ENCODE results near the gene INTS7.

Gene INTS7

DNA sequence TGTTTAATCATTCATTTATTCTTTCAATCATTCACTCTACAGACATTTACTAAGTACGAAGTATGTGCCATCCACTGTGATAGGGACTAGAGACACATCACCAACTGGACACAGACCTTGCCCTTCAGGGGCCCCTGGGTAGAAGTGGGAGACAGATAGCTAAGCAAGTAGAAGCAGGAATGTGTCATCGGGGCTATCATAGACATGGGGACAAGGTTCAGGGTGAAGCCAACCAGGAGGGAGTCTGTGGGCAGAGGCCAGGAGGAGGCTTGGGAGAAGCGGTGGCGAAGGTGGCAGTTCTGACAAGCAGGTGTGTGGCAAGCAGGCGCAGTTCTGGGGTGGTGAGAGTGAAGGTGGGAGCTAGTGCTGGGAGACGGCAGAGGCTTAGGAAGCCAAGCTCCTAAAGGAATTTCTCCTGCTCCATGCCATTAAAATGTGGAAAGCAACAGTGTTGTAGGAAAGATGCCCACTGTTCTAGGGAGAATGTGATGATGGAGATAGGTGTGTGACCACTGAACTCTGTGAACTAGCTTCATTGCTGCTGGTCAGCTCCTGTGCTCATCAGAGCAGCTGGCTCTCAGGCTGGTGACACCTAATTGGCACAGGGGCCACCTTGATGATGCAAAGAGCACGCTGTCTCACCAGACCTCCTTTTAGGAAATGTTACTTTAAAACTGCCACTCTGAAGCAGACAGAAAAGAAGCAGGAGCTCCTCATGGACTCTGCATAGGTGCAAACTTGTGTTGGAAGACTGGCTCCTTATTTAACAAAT is 125.1 kb downstream of the INTS7 start:
- TF ChIP-seq, protein P1, sequence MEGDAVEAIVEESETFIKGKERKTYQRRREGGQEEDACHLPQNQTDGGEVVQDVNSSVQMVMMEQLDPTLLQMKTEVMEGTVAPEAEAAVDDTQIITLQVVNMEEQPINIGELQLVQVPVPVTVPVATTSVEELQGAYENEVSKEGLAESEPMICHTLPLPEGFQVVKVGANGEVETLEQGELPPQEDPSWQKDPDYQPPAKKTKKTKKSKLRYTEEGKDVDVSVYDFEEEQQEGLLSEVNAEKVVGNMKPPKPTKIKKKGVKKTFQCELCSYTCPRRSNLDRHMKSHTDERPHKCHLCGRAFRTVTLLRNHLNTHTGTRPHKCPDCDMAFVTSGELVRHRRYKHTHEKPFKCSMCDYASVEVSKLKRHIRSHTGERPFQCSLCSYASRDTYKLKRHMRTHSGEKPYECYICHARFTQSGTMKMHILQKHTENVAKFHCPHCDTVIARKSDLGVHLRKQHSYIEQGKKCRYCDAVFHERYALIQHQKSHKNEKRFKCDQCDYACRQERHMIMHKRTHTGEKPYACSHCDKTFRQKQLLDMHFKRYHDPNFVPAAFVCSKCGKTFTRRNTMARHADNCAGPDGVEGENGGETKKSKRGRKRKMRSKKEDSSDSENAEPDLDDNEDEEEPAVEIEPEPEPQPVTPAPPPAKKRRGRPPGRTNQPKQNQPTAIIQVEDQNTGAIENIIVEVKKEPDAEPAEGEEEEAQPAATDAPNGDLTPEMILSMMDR (IDR thresholded peaks at IDR 0.05; ENCODE audit: insufficient read depth, low read length, missing control alignments): no peak
- CTCF ChIA-PET: interaction anchor here (0.8 kb wide), 1 partner anchor 211 kb away, joined by 4 read pairs; no protein-coding TSS in a partner anchor
- DNase-seq (ENCODE audit: low read depth, low spot score): no peak
- no peak overlapping the region for H3K4me3 ChIP-seq (ENCODE audit: low read depth, low read length)
- POLR2A ChIA-PET: no interaction called here

DNA sequence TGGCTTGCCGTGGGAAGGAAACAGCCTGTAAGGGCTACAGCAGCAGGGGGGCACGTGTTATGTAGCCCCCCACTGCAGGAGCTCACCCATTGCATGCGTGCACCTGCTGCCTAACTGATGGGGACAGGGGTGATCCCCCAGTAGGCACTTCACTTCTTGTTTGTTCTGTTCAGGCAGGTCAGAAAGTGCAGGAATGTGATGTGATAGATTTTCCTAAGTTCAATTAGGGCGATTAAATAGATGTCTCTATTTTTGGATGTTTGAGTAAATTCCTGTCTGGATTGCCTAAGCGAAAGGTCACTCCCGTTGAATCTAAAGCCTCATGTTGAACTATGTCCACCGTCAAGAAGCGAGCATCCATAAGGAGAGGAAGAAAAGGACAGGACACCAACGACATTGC is 126.0 kb downstream of the INTS7 start:
- ChIA-PET CTCF (no interaction called here), POLR2A (no interaction called here)
- no peak overlapping the region for H3K4me3 ChIP-seq (ENCODE audit: low read depth, low read length)
- no peak for DNase-seq (ENCODE audit: low read depth, low spot score)
- TF ChIP-seq, protein P1 (IDR thresholded peaks at IDR 0.05; ENCODE audit: insufficient read depth, low read length, missing control alignments): no peak

DNA sequence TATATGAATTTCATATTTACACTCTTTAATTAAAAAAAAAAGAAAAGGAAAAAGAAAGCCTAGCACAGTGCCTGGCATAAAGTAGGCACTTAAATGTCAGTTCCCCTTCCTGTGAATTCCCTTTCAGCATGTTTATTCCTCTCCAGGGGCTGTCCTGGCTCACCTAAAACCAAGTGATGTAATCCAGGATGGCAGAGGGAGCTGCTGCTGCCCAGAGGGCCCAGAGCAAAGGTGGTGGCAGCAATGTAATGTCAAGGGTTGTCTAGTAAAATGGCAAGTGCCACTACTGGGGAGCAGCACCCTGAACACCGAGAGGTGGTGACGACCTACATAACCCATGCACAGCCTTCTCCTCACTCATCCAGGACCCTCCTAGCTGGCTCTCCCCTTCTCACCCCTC is 126.4 kb downstream of the INTS7 start:
- no peak overlapping the region for H3K4me3 ChIP-seq (ENCODE audit: low read depth, low read length)
- no peak for DNase-seq (ENCODE audit: low read depth, low spot score)
- CTCF ChIA-PET: no interaction called here
- TF ChIP-seq, protein P1 (IDR thresholded peaks at IDR 0.05; ENCODE audit: insufficient read depth, low read length, missing control alignments): no peak
- POLR2A ChIA-PET: no interaction called here

DNA sequence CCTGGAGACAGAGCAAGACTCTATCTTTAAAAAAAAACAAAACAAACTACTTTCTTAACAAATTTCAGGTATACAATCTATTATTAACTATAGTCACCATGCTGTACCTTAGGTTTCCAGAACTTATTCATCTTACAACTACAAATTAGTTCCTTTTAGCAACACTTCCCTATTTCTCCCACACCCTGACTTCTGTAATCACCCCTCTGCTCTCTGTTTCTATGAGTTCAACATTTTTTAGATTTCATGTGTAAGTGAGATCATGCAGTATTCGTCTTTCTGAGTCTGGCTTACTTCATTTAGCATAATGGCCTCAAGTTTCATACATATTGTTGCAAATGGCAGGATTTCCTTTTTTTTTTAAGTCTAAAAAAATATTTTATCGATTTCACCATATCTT is 126.9 kb downstream of the INTS7 start:
- CTCF ChIA-PET: no interaction called here

DNA sequence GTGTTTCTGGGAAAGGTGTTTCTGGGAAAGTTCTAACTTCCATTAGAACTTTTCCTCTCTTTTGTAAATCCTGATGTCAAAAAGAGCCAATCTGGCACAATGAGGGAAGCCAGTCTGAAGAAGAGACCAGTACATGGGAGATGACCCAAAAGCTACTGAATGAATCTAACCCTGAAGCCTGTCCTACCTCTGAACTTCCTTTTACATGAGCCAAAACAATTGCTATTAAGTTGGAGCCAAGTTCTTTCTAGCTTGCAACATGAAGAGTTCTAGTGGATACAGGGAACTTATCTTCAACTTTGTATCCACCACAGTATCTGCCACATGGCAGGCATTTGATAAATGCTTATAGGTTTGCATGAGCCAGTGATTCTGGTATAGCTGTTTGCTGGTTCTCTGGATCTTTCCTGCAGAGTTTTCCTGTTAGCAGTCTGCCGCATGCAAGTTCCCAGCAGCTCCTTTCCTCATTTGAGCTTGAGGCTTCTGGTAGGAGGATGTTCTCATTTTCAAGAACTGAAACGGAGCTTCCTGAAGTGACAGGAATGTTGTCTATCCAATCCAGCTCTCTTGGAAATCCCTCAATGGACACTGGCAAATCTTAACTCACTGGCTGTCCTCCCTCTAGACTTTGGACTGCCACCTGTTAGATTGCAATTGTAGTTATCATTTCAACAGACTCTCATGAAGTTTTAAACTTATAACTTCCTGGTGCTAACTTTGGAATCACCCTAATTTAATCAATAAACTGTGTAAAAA is 131.7 kb downstream of the INTS7 start:
- DNase-seq (ENCODE audit: low read depth, low spot score): no peak
- H3K4me3 ChIP-seq (ENCODE audit: low read depth, low read length): no peak overlapping the region
- TF ChIP-seq, protein P1 (IDR thresholded peaks at IDR 0.05; ENCODE audit: insufficient read depth, low read length, missing control alignments): no peak
- POLR2A ChIA-PET: no interaction called here
- CTCF ChIA-PET: interaction anchor here (0.9 to 1.2 kb wide), 3 partner anchors 21 to 223 kb away, joined by 3 to 4 read pairs (median 3); no protein-coding TSS in a partner anchor

More for the DNA sequence above, 126.9 kb downstream of the INTS7 start:
- DNase-seq (ENCODE audit: low read depth, low spot score): no peak
- POLR2A ChIA-PET: no interaction called here
- H3K4me3 ChIP-seq (ENCODE audit: low read depth, low read length): no peak overlapping the region
- TF ChIP-seq, protein P1 (IDR thresholded peaks at IDR 0.05; ENCODE audit: insufficient read depth, low read length, missing control alignments): no peak

DNA sequence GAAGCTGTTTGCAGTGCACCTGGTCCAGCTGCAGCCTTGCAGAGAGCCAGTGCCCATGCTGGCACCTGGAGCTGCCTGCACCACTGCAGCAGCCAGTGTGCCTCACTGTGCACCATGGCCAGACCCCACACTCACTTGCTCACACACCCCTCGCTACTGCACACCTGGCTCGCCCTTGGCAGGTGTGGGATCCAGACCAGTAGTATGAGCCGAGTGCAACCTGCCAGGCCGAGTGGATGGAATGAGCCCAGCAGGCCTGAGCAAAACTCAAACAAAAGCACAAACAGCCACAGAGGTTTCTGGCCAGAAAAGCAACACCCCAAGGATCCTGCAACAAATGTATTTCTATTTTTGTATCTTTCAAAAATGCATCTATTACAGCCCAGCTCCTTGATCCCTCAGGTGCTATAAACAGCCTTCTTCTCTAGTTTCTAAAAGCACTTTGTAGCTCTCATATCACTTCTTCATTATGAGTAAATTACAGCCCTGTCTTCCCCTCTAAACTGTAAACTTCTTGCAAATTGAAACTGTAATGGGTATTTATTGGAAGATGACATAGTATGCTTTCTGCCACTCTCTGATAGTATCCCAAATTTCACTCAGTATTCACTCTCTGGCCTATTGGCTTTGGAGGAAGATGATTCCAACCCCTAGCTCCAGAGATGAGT is 132.6 kb downstream of the INTS7 start:
- CTCF ChIA-PET: interaction anchor here (1.2 kb wide), 2 partner anchors 20 to 204 kb away, joined by 3 read pairs; no protein-coding TSS in a partner anchor
- TF ChIP-seq, protein P1 (IDR thresholded peaks at IDR 0.05; ENCODE audit: insufficient read depth, low read length, missing control alignments): no peak
- DNase-seq (ENCODE audit: low read depth, low spot score): no peak
- H3K4me3 ChIP-seq (ENCODE audit: low read depth, low read length): no peak overlapping the region
- POLR2A ChIA-PET: no interaction called here
